ENCODE measurements around the gene ANKRD62.

The ANKRD62 gene

DNA sequence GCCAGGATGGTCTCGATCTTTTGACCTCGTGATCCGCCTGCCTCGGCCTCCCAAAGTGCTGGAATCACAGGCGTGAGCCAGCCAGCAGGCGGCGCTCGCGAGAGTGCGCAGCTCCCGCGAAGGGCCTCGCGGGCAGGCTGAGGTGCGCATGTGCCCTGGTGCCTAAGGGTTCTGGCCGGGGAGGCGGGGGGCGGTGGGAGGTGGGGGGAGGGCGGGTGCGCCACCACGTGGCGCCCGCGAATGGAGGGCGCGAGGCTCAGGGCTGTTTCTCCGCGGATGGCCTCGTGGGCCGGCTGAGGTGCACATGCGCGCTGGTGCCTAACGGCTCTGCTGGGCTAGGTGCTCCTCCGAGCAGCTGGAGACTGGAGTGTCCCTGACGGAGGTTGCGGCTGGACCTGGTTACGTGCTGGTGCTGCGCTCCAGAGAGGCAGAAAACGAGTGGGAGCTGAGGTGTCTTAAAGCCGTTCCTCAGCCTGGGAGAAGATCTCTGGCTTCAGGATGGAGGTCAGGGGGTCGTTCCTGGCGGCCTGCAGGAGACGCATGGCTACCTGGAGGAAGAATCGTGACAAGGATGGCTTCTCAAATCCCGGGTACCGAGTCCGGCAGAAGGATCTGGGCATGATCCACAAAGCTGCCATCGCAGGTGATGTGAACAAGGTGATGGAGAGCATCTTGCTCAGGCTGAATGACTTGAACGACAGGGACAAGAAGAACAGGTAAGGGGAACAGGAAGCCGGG is at the start of gene ANKRD62:
Gene ANKRD62, plus strand, starts transcription at position 324 of the 738 bp plus-strand sequence. Its CDS starts 175 bp downstream, at position 499.
- DNase-seq, result no peak

DNA sequence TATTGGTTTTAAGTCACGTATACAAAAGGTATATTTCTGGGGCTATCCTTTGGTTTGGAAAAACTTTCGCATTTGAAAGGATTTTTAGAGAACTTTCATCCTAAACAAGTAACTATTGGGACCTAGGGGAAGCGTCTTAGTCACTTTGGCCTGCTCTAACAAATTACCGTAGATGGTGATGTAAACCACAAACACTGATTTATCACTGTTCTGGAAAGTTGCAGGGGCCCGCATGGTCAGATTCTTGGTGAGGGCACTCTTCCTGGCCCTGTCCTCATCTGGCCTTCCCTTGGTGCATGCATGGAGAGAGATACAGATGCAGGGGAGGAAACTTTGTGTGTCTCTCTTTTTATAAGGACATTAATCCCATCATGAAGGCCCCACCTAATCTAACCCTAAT is 49.1 kb upstream of the ANKRD62 start:
- DNase-seq, result no peak

- DNase-seq, result no peak
Observed at GRCh38 chr18:12046046-12046750, 47.4 kb upstream of the ANKRD62 start.

- DNase-seq, result no peak
Observed at GRCh38 chr18:12046751-12047335, 46.8 kb upstream of the ANKRD62 start.

- DNase-seq, result no peak
Observed at GRCh38 chr18:12048010-12048826, 45.4 kb upstream of the ANKRD62 start.

DNA sequence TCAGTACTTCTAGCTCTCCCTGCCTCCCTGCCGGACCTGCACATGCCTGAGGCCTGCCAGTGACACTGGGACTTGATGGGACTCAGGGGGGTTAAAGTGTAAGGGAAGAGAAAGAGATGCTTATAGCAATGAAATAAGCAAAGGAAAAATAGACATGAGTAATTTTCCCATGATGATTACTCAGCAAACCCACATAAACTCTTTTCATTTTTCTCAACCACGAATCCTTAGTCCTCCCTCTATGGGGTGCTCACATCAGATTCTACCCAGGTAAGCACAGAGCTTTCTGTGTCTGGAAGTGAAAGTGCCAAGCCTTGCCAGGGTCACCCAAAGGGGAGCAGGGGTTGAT is 44.8 kb upstream of the ANKRD62 start:
- no peak for DNase-seq

DNA sequence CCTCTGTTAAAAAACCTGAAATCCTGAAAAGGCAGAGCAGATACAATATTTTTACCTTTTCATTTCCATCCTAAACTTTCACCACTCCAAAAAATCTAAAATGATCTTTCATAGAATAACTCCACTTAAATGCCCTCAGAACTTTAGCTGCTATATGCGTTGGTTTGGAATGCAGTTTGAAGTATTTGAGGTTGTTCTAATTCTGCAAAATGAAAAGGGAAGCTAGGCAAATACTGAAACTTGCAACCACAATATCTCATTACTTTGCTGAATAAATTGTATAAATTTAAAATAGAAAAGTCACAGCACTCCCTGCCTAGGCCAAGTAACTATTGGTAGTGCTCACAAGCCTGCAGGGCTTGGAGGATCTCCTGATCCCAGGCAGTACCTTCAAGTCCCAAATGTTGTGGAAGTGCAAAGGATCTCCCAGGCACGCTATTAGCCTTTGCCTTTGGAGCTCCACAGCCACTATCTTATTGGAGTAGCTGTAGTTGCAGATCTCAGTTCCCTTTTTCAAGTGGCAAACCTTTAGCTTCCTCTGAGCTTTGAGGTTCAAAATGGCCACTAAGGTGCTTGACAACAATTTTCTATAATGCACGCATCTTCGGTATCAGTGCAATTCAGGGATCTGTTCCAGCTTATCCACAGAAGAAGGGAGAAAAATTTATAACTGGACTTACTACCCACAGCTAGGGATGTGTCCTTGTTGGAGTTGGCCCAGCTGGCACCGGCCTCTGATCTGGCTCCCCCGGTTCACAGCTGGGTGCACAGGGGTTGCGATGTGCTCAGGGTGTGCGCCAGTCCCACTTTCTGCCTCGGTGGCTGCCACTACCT is 43.4 kb upstream of the ANKRD62 start:
- DNase-seq, result no peak

DNA sequence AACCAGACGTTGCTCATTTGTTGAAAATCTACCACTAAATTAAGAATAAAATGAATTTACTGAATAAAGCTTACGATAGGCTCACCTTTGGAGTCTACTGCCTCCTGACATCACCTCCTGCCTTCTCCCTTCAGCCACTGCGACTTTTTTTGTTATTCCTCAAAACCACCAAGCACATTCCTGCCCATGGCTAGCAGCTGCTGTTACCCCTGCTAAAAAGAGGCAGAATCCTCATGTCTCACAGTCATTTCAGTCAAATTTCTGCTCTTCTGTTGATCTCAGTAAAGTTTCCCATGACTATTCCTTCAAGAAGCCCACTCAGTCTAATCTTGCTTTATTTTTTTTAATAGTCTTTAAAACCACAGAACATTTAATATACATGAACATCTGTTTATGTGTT is 40.8 kb upstream of the ANKRD62 start:
- no peak for DNase-seq

GRCh38 chr18:12053289-12053688 is 40.4 kb upstream of the ANKRD62 start:
- no peak for DNase-seq

DNA sequence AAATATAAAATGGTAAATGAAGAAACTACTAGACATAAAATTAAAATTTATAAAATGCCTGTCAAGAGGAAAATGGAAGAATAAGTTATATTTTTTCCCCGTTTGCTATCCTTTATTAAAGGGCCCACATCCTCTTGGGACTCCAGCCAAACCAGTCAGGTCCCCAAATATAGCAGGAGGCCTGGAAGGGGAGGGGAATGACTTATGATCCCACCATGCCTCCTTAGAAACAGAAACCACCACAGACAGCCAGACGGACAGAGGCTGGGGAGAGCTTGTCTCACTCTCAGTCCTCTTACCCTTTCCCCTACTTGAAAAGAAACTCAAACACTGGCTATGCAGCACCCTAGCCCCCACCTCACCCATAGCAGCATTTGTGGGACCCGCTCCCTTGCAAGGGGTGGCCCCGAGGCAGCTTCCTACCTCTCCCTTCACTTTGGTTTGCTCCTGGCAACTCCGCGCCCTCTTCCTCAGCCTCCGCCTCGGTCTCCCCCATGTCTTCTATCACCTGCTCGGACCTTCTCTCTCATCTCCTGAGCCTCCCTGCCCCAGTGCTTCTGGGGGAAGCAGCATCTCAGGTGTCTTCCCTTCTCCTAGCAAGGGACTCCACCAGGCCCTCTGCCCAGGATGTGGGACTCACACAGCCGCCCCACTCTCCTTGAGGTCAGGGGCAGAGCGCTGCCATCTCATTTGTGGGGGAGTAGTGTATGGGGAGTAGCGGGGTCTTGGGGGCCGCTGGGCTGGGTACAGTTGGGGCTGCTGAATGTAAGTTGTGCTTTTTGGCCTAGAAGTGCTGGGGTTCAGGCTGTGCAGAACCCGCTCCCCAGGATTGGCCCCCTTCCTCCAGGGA is 37.4 kb upstream of the ANKRD62 start:
- no peak for DNase-seq

DNA sequence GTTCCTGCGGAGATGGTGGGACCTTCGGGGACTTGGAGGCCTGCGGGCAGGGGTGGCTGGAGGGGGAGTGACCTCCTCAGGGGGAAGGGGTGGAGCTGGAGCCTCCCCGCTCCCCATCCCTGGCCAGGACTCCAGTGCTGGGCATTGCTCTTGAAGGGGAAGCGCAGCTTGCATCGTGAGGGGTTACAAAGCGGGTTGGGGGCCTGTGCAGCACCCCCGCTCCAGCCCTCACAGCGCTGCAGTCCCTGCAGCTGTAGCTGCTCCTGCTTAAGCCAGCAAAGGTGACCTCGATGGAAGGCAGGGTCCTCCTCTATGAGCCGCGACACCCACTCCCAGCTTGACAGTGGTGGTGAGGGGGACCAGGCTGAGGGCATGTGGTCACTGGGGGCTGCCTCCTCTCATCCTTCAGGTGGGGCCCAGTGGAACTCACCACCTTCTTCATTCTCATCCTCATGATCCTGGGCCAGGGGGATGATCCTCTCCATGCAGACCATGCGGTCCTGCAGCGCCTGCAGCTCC is 36.7 kb upstream of the ANKRD62 start:
- DNase-seq, result no peak

GRCh38 chr18:12057419-12058039 is 36.1 kb upstream of the ANKRD62 start:
- no peak for DNase-seq

- DNase-seq, result no peak
Observed at GRCh38 chr18:12059334-12060181, 34.1 kb upstream of the ANKRD62 start.

DNA sequence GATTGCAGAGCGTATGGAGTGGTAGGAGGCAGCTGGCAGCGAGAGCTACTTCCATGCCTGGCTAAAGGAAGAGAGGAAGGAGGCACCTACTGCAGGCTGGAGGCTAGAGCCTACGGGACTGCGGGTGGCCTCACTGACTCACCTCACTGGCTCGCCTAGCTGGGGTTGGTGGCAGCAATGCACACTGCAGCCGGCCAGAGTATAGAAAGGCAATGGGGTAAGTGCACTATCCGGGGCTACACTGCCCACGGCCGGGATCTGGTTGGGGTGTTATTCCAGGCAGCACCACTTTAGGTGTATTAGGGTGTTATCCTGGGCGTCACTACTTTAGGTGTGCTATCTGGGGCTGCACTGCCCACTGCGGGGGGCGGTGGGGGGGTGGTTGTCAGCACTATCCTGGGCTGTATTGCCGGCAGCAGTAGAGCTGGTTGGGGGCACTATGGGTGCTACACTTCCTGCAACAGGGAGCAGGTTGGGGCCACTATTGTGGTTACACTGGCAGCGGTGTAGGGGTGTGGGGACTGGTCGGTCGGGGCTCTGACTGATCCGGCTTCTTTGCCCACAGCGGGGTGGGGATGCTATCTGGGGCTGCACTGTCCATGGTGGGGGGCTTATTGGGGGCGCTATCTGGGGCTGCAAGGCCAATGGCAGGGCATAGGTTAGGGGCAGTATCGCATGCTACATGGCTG is 33.3 kb upstream of the ANKRD62 start:
- no peak for DNase-seq

GRCh38 chr18:12061685-12062084 is 32.0 kb upstream of the ANKRD62 start:
- DNase-seq, result no peak

- no peak for DNase-seq
Observed at GRCh38 chr18:12062974-12063373, 30.7 kb upstream of the ANKRD62 start.

GRCh38 chr18:12064086-12064763 is 29.4 kb upstream of the ANKRD62 start:
- no peak for DNase-seq

GRCh38 chr18:12065397-12065796 is 28.2 kb upstream of the ANKRD62 start:
- DNase-seq, result no peak
